GM12872 (cell line): ENCODE data around the gene ARHGAP23.

Experiments used
- CTCF ChIP-seq: IDR thresholded peaks from 3 replicates; pipeline ENCODE4 v1.5.1; 2011; ENCODE audit warnings: low read depth, mild to moderate bottlenecking, low read length, moderate library complexity; ENCODE audit not compliant: insufficient read depth

Gene ARHGAP23

GRCh38 chr17:38556239-38556638 is 128.0 kb downstream of the ARHGAP23 start:
- TF ChIP-seq CTCF: no peak

GRCh38 chr17:38557396-38557795 is 129.1 kb downstream of the ARHGAP23 start:
- TF ChIP-seq CTCF: no peak

- TF ChIP-seq CTCF: peak; percentile 93
These were observed 129.8 kb downstream of the ARHGAP23 start for GRCh38 chr17:38557836-38558727.

GRCh38 chr17:38558728-38559050 is 130.4 kb downstream of the ARHGAP23 start:
- TF ChIP-seq CTCF: no peak

GRCh38 chr17:38559051-38559879 is 131.0 kb downstream of the ARHGAP23 start:
- TF ChIP-seq CTCF: peak; percentile 54

- no peak for TF ChIP-seq CTCF
These were observed 131.6 kb downstream of the ARHGAP23 start for GRCh38 chr17:38559880-38560230.

GRCh38 chr17:38560503-38561318 is 132.4 kb downstream of the ARHGAP23 start:
- no peak for TF ChIP-seq CTCF
